Stimulated activated CD4-positive, alpha-beta T cell treated with anti-CD3 and anti-CD28 coated beads, Interleukin-12 subunit alpha, Interleukin-12 subunit beta, amount 100 ng/mL, for 4 hours (primary cell): ENCODE measurements around the gene WWOX.

ENCODE experiments used
- DNase-seq: peaks from one replicate; pipeline ENCODE4 v3.0.0-alpha.2; 2020

WWOX gene

DNA sequence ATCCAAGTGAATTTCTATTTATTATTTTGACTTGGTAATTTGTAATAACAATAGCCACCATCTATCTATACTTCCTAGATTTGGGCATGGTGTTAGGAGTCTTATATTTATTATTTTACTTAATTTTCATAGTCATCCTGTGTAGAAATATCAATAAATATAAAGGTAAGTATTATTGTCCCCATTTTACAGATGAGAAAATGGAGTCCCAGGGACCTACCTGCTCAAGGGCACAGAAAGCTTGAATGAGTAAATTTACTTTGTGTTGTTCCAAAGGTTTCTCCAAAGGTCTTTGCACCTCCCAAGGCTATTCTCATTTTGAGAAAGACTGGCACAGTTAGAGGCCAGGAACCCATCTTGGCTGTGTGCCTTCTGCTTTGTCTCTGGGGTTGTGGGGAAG lies 738.3 kb downstream of the WWOX start:
- no peak for DNase-seq

GRCh38 chr16:78838276-78838675 lies 738.8 kb downstream of the WWOX start:
- DNase-seq = no peak

- DNase-seq = no peak
Observed at GRCh38 chr16:78842950-78843349, 743.5 kb downstream of the WWOX start.

- DNase-seq = no peak
Observed at GRCh38 chr16:78843978-78844377, 744.5 kb downstream of the WWOX start.

- no peak for DNase-seq
Observed at GRCh38 chr16:78844682-78845081, 745.2 kb downstream of the WWOX start.

GRCh38 chr16:78851266-78851665 lies 751.8 kb downstream of the WWOX start:
- DNase-seq = no peak

DNA sequence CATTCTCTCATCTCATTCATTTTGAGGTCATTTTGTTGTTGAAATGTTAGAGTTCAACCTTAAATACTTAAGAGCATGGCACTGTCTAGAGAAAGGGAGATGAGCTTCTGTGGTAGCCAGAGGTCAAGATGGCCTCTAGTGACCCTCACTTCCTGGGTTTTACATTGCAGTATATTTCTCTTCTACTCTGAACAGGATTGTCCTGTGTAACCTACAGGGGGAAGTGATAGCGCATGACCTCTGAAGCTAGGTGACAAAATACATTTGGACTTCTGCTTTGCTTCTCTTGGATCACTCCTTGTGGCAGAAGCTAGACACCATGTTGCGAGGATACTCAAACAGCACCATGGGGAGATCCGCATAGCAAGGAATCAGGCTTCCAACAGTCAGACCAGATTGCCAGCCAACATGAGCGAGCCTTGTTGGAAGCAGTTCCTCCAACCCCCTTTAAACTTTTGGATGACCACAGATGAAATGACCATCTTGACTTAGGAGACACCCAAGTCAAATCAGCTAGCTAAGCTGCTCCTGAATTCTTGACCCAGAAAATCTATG lies 752.7 kb downstream of the WWOX start:
- DNase-seq = no peak

DNA sequence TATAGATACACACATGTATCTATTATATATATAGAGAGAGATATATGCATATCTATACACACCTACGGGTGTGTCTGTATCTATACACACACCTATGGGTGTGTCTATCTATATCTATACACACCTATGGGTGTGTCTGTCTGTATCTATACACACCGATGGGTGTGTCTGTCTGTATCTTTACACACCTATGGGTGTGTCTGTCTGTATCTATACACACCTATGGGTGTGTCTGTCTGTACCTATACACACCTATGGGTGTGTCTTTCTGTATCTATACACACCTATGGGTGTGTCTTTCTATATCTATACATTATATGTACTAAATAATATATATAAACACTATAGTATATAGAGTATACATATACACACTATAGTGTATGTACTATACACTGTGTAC lies 762.6 kb downstream of the WWOX start:
- no peak for DNase-seq

- DNase-seq = no peak
Observed at GRCh38 chr16:78866521-78866920, 767.1 kb downstream of the WWOX start.

GRCh38 chr16:78869492-78869891 lies 770.0 kb downstream of the WWOX start:
- DNase-seq = no peak

GRCh38 chr16:78871241-78871640 lies 771.8 kb downstream of the WWOX start:
- no peak for DNase-seq

DNA sequence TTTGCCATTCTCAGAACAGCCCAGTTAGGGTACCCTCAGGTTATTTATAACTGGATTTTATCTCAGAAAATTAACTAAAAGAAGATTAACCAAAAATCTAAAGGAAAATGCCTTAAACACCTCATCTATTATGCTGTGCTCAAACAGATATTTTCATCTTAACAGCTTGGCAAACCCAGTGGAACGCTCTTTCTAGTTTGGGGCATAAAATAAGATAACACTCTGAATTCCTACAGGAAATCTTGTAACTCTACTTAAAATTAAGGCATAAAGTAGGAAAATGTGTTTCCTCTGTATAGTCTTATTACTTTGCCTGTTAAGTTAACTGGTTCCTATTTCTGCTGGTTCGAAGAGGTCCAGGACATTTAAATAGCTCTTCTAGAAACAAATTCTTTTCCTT lies 777.2 kb downstream of the WWOX start:
- DNase-seq = no peak

DNA sequence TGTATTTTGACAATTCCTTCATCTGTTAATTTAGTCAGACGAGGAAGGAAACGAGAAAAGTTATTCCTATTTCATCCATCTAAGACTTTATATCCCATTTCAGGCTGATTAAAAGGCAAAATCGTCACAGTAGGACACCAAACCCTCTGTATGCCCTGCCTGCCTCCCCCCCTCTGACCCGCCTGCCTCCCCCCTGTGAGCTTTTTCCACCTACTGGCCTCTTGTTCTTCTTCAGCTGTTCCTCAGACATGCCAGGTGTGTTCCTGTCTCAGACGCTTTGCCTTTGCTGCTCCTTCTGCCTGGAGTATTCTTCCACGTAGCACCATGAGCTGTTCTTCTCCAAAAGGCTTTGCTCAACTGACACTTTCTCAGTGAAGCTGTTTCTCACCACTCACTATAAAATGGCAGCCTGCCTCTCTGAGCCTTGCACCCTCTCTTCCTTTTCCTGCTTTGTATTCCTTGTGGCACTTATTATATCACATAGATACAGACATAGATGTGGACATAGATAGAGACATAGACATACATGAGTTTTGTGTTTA lies 777.7 kb downstream of the WWOX start:
- DNase-seq = no peak

- DNase-seq = no peak
Observed at GRCh38 chr16:78878570-78878969, 779.1 kb downstream of the WWOX start.

GRCh38 chr16:78879011-78879410 lies 779.6 kb downstream of the WWOX start:
- DNase-seq = no peak

GRCh38 chr16:78882150-78882549 lies 782.7 kb downstream of the WWOX start:
- no peak for DNase-seq

GRCh38 chr16:78882751-78883150 lies 783.3 kb downstream of the WWOX start:
- DNase-seq = no peak

- DNase-seq = no peak
Observed at GRCh38 chr16:78884204-78884603, 784.8 kb downstream of the WWOX start.

- DNase-seq = no peak
Observed at GRCh38 chr16:78889346-78889745, 789.9 kb downstream of the WWOX start.

DNA sequence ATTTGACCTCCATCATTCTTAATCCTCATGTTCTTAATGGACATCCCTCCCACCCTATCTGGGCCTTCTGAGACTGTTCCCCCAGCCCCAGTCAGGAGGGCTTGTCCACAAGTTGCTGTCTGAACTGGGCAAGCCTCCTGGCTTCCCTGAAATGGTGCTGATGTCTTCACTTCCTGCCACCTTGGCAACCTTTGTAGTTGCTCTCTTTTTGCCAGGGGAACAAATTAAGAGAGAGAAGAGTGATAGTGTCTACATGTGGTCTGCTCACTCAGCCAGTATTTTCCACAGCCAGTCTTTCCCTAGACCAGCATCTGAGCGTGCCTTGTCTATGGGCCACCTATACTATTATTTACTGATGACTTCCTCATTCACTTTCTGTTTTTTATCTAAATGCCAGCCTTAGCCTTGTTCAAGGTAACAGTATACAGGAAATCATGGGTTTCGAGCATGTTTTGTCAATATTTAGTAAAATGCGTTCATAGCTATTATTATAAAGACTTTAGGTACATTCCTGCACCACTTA lies 791.0 kb downstream of the WWOX start:
- DNase-seq = no peak

- DNase-seq = no peak
Observed at GRCh38 chr16:78892951-78893733, 793.7 kb downstream of the WWOX start.

GRCh38 chr16:78894886-78895285 lies 795.4 kb downstream of the WWOX start:
- DNase-seq = peak; percentile 10

- no peak for DNase-seq
Observed at GRCh38 chr16:78895681-78896080, 796.2 kb downstream of the WWOX start.

DNA sequence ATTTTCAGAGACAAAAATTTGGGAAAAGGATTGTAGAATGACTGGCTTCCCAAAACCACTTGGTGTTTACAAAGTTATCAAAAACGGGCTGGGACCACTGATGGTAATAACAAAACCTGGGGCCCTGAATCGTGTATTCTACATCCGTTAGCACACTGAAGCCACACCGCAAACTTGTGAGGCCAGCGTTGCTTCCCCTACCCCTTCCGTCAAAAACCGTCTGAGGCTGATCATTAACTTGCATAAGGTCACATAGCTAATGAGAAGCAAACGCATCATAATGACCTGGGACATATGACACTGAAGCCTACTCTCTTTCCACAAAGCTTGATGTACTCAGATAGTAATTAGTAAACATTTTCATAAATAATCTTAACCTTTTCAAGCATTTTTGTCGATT lies 796.8 kb downstream of the WWOX start:
- no peak for DNase-seq
